ENCODE measurements around the gene WEE2.
"Not testable (repeated sequence)": the region's sequence is repeated elsewhere in the genome, so short reads cannot be mapped to it uniquely, and the experiment has no call there.

Gene WEE2

GRCh38 chr7:141708351-141708750, at the start of gene WEE2:
TSS of gene WEE2 (plus strand) at chr7:141708353. CDS start at chr7:141708759, 406 bp downstream.
- no peak for DNase-seq

GRCh38 chr7:141659501-141659900, 48.7 kb upstream of the WEE2 start:
- DNase-seq: no peak

- no peak for DNase-seq
Observed at GRCh38 chr7:141660259-141660658, 47.9 kb upstream of the WEE2 start.

- no peak for DNase-seq
Observed at GRCh38 chr7:141663081-141663849, 44.9 kb upstream of the WEE2 start.

GRCh38 chr7:141664450-141664849, 43.7 kb upstream of the WEE2 start:
- no peak for DNase-seq

- DNase-seq: no peak
Observed at GRCh38 chr7:141665208-141666035, 42.7 kb upstream of the WEE2 start.

- DNase-seq: no peak
Observed at GRCh38 chr7:141666071-141666470, 42.1 kb upstream of the WEE2 start.

- no peak for DNase-seq
Observed at GRCh38 chr7:141668853-141669252, 39.3 kb upstream of the WEE2 start.

GRCh38 chr7:141671705-141672496, 36.3 kb upstream of the WEE2 start:
- DNase-seq: no peak

- no peak for DNase-seq
Observed at GRCh38 chr7:141673346-141673745, 34.8 kb upstream of the WEE2 start.

GRCh38 chr7:141674171-141674671, 33.9 kb upstream of the WEE2 start:
- no peak for DNase-seq

GRCh38 chr7:141674702-141675101, 33.5 kb upstream of the WEE2 start:
- DNase-seq: no peak

- DNase-seq: no peak
Observed at GRCh38 chr7:141675436-141676215, 32.5 kb upstream of the WEE2 start.

GRCh38 chr7:141676618-141677017, 31.5 kb upstream of the WEE2 start:
- DNase-seq: no peak

GRCh38 chr7:141679014-141679413, 29.1 kb upstream of the WEE2 start:
- no peak for DNase-seq

- DNase-seq: no peak
Observed at GRCh38 chr7:141685285-141686023, 22.7 kb upstream of the WEE2 start.

- no peak for DNase-seq
Observed at GRCh38 chr7:141686074-141686473, 22.1 kb upstream of the WEE2 start.

GRCh38 chr7:141686670-141687069, 21.5 kb upstream of the WEE2 start:
- no peak for DNase-seq

GRCh38 chr7:141688043-141688442, 20.1 kb upstream of the WEE2 start:
- no peak for DNase-seq

GRCh38 chr7:141689072-141689825, 18.9 kb upstream of the WEE2 start:
- not testable (repeated sequence) for DNase-seq

- DNase-seq: no peak
Observed at GRCh38 chr7:141691540-141691939, 16.6 kb upstream of the WEE2 start.
